MM.1S (cell line): ENCODE results near the gene WDSUB1.

Experiments used
- DNase-seq: peaks from one replicate; pipeline ENCODE4 v3.0.0-alpha.2; 2015
- H2AFZ ChIP-seq: fragments of 300-600 bp; sonication (generic); 2 replicates; pipeline ENCODE4 v1.6.0; 2016; ENCODE audit warnings: antibody characterized with exemption, low read length
- H3F3A ChIP-seq: fragments of 300-600 bp; sonication (generic); 2 replicates; pipeline ENCODE4 v1.6.1; 2016; ENCODE audit warnings: mild to moderate bottlenecking, antibody characterized with exemption, low read length, moderate library complexity, mixed read lengths; ENCODE audit not compliant: insufficient read depth
- H3K27ac ChIP-seq: fragments of 300-600 bp; sonication (generic); 2 replicates; pipeline ENCODE4 v1.5.1; 2016; ENCODE audit warnings: mild to moderate bottlenecking, low read length
- H3K27me3 ChIP-seq: fragments of 300-600 bp; sonication (generic); replicated peaks from 2 replicates; pipeline ENCODE4 v1.6.0; 2016; ENCODE audit warnings: low read length; ENCODE audit not compliant: insufficient read depth
- H3K36me3 ChIP-seq: fragments of 300-600 bp; sonication (generic); replicated peaks from 2 replicates; pipeline ENCODE4 v1.6.1; 2016; ENCODE audit warnings: mild to moderate bottlenecking, low read length, mixed read lengths; ENCODE audit not compliant: insufficient read depth
- H3K4me1 ChIP-seq: fragments of 300-600 bp; sonication (generic); 2 replicates; pipeline ENCODE4 v1.6.1; 2016; ENCODE audit warnings: low read length, mixed read lengths
- H3K4me2 ChIP-seq: fragments of 300-600 bp; sonication (generic); 2 replicates; pipeline ENCODE4 v1.6.0; 2016; ENCODE audit warnings: low read depth, low read length
- H3K4me3 ChIP-seq: fragments of 300-600 bp; sonication (generic); 2 replicates; pipeline ENCODE4 v1.5.1; 2016; ENCODE audit warnings: low read length, mixed read lengths
- H3K79me2 ChIP-seq: fragments of 300-600 bp; sonication (generic); 2 replicates; pipeline ENCODE4 v1.6.1; 2016; ENCODE audit warnings: mixed run types, low read length, mixed read lengths
- H3K9ac ChIP-seq: fragments of 300-600 bp; sonication (generic); 2 replicates; pipeline ENCODE4 v1.6.1; 2016; ENCODE audit warnings: low read length, mixed read lengths
- H3K9me2 ChIP-seq: fragments of 300-600 bp; sonication (generic); replicated peaks from 2 replicates; pipeline ENCODE4 v1.6.1; 2016; ENCODE audit warnings: mild to moderate bottlenecking, low read length, mixed read lengths; ENCODE audit not compliant: insufficient read depth
- H3K9me3 ChIP-seq: fragments of 300-600 bp; sonication (generic); replicated peaks from 2 replicates; pipeline ENCODE4 v1.6.1; 2016; ENCODE audit warnings: mild to moderate bottlenecking, low read length, mixed read lengths; ENCODE audit not compliant: insufficient read depth
- H4K20me1 ChIP-seq: fragments of 300-600 bp; sonication (generic); 2 replicates; pipeline ENCODE4 v1.6.1; 2016; ENCODE audit warnings: mild to moderate bottlenecking, low read length, moderate library complexity, mixed read lengths; ENCODE audit not compliant: insufficient read depth
- CTCF ChIP-seq: fragments of 300-600 bp; sonication (generic); IDR thresholded peaks from 2 replicates; pipeline ENCODE4 v1.5.1; 2016; ENCODE audit warnings: antibody characterized with exemption, low read length, mixed read lengths
- EZH2 ChIP-seq: fragments of 300-600 bp; sonication (generic); optimal IDR thresholded peaks from 2 replicates; pipeline ENCODE3; 2017; ENCODE audit warnings: low read depth, mild to moderate bottlenecking, antibody characterized with exemption, low read length, mixed read lengths
- EZH2phosphoT487 ChIP-seq: fragments of 300-600 bp; sonication (generic); IDR thresholded peaks from 2 replicates; pipeline ENCODE4 v1.6.1; 2018; ENCODE audit warnings: antibody characterized with exemption, low read length

Gene WDSUB1

GRCh38 chr2:159230145-159230877, 56.2 kb downstream of the WDSUB1 start:
- Histone ChIP-seq H3K4me3 (no peak overlapping the region), H3F3A (0 out of 2 replicates have a peak, but pooled peaks cover 3% of the 10 kb centered on the region), H3K79me2 (no peaks in the 10 kb centered on the region), H3K4me1 (peaks cover 9% of the 10 kb centered on the region), H3K27me3 (no peaks in the 10 kb centered on the region), H3K9me3 (no peaks in the 10 kb centered on the region), H3K4me2 (no peak overlapping the region), H4K20me1 (no peaks in the 10 kb centered on the region), H3K27ac (no peak overlapping the region), H3K9ac (no peak overlapping the region), H3K36me3 (no peaks in the 10 kb centered on the region), H3K9me2 (no peaks in the 10 kb centered on the region), H2AFZ (no peak overlapping the region)
- TF ChIP-seq EZH2: no peak
- no peak for TF ChIP-seq CTCF
- TF ChIP-seq EZH2phosphoT487: no peak
- DNase-seq: no peak

GRCh38 chr2:159229476-159230144, 56.9 kb downstream of the WDSUB1 start:
- H3K27me3 ChIP-seq: no peaks in the 10 kb centered on the region
- no peak overlapping the region for H3K4me2 ChIP-seq
- H3F3A ChIP-seq: 0 out of 2 replicates have a peak, but pooled peaks cover 3% of the 10 kb centered on the region
- no peak overlapping the region for H2AFZ ChIP-seq
- no peaks in the 10 kb centered on the region for H4K20me1 ChIP-seq
- no peaks in the 10 kb centered on the region for H3K36me3 ChIP-seq
- no peaks in the 10 kb centered on the region for H3K9me3 ChIP-seq
- H3K9me2 ChIP-seq: no peaks in the 10 kb centered on the region
- H3K9ac ChIP-seq: no peak overlapping the region
- H3K4me3 ChIP-seq: no peak overlapping the region
- TF ChIP-seq CTCF (no peak), EZH2phosphoT487 (no peak), EZH2 (no peak)
- peaks cover 9% of the 10 kb centered on the region for H3K4me1 ChIP-seq
- no peaks in the 10 kb centered on the region for H3K79me2 ChIP-seq
- H3K27ac ChIP-seq: no peak overlapping the region
- no peak for DNase-seq

GRCh38 chr2:159228081-159228581, 58.4 kb downstream of the WDSUB1 start:
- Histone ChIP-seq H3K4me3 (no peak overlapping the region), H3K79me2 (no peaks in the 10 kb centered on the region), H3K36me3 (no peaks in the 10 kb centered on the region), H3K4me1 (peaks cover 9% of the 10 kb centered on the region), H3K27ac (no peak overlapping the region), H3K4me2 (no peak overlapping the region), H3K9ac (no peak overlapping the region), H3F3A (0 out of 2 replicates have a peak, but pooled peaks cover 3% of the 10 kb centered on the region), H4K20me1 (no peaks in the 10 kb centered on the region), H3K9me2 (no peaks in the 10 kb centered on the region), H3K9me3 (no peaks in the 10 kb centered on the region), H2AFZ (no peak overlapping the region), H3K27me3 (no peaks in the 10 kb centered on the region)
- no peak for TF ChIP-seq EZH2
- no peak for TF ChIP-seq EZH2phosphoT487
- TF ChIP-seq CTCF: no peak
- no peak for DNase-seq
